Right atrium auricular region (tissue), 2 donors: ENCODE results near the gene TMEM163. TPM values are rescaled to one million over a fixed set of nuclear protein-coding genes. Genes with fewer than 3 reads are reported as not detected.

ENCODE experiments used
- DNase-seq: peaks from one replicate; pipeline ENCODE4 v3.0.0-alpha.2; 2019; ENCODE audit warnings: low spot score
- H3K27ac ChIP-seq, 2 donors: fragments of 200-600 bp; sonication (generic); 1 replicate in 1 of 2; 2 replicates in 1 of 2; pipeline ENCODE4 v1.5.1; 2016 to 2019
- H3K27me3 ChIP-seq, 2 donors: fragments of 200-600 bp; sonication (generic); one replicate each; pipeline versions ENCODE4 v1.5.1 to v1.6.0; 2017 to 2019
- H3K36me3 ChIP-seq: fragments of 200-600 bp; sonication (generic); one replicate; pipeline ENCODE4 v1.5.1; 2016
- H3K4me1 ChIP-seq, 2 donors: fragments of 200-600 bp; sonication (generic); one replicate each; pipeline versions ENCODE4 v1.5.1 to v1.6.0; 2017 to 2019
- H3K4me3 ChIP-seq, 2 donors: fragments of 200-600 bp; sonication (generic); 1 replicate in 1 of 2; 2 replicates in 1 of 2; pipeline ENCODE4 v1.5.1; 2017 to 2019; ENCODE audit warnings: mild to moderate bottlenecking in 1 of 2, moderate library complexity in 1 of 2
- H3K9me3 ChIP-seq, 2 donors: fragments of 200-600 bp; sonication (generic); one replicate each; pipeline ENCODE4 v1.5.1; 2019
- total RNA-seq, 2 donors: library from RNA; depleted of rRNA; stranded (reverse); fragments of >200 nt; gene quantifications; one replicate each; pipeline ENCODE4 v1.1.0, GENCODE V29; 2016
- TF ChIP-seq, protein P1 (sequence below), 2 donors: fragments of 200-600 bp; sonication (generic); IDR thresholded peaks; one replicate each; pipeline ENCODE4 v1.5.1; 2019; ENCODE audit warnings: antibody characterized with exemption in 2 of 2

The TMEM163 gene
- total RNA-seq, 2 donors from 2014 or later, result 3.1 to 8.9 TPM

DNA sequence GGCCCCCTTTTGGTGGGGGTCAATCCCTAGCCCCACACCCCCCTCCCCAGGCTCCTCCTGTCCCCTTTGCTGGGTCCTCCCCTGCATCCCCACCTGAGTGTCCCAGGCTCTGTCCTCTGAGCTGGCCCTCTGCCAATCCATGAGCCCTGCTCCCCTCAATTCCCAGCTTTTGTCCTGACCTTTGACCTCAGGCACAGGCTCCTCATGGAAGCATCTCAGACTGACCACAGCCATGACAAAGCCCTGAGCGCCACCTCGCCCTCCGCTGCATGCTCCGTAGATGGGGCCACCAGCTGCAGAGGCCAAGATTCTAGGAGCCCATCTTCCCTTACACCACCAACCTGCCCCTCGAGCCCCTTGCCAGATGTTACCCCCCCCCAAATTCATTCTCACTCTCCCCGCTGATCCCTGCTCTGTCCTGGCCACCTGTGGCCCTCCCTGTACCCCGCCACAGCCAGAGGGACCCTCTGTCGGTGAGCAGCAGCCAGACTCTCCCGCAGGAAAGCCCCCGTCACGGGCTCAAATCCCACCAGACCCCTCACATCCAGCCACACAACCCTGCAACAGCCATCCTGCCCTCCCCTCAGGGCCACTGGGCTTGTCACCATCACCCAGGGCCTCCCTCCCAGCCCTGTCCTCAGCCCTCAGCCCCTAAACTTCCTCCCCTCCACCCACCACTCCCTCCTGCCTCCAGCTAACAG is 258.9 kb downstream of the TMEM163 start:
- no peak overlapping the region for H3K27ac ChIP-seq
- peaks cover 0 to 5% of the 10 kb centered on the region in 2 donors for H3K4me1 ChIP-seq

DNA sequence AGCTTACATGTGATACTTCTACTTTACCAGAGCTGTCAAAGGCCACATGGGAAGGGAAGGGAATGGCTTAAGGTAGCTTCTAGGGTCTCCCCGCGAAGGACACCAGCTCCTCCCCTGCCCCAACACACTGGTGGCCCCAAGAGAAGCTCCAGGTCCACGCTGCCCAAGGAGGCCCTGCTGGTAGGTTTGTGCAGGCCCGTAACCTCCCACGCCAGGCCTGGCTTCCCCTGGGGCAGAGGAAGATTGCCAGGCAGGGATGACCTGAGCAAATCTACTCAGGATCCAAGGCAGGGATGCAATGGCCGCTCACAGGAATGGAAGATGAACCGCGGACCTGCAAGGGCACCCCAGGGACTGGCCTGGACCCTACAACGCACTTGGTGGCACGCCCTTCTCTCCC is 259.9 kb downstream of the TMEM163 start:
- H3K9me3 ChIP-seq, result no peaks in the 10 kb centered on the region
- no peak overlapping the region for H3K4me3 ChIP-seq
- no peaks in the 10 kb centered on the region for H3K27me3 ChIP-seq
- peaks cover 0 to 13% of the 10 kb centered on the region in 2 donors for H3K4me1 ChIP-seq
- TF ChIP-seq, protein P1, sequence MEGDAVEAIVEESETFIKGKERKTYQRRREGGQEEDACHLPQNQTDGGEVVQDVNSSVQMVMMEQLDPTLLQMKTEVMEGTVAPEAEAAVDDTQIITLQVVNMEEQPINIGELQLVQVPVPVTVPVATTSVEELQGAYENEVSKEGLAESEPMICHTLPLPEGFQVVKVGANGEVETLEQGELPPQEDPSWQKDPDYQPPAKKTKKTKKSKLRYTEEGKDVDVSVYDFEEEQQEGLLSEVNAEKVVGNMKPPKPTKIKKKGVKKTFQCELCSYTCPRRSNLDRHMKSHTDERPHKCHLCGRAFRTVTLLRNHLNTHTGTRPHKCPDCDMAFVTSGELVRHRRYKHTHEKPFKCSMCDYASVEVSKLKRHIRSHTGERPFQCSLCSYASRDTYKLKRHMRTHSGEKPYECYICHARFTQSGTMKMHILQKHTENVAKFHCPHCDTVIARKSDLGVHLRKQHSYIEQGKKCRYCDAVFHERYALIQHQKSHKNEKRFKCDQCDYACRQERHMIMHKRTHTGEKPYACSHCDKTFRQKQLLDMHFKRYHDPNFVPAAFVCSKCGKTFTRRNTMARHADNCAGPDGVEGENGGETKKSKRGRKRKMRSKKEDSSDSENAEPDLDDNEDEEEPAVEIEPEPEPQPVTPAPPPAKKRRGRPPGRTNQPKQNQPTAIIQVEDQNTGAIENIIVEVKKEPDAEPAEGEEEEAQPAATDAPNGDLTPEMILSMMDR (IDR thresholded peaks at IDR 0.05), result no peak
- H3K27ac ChIP-seq, result no peak overlapping the region
- H3K36me3 ChIP-seq, result no peaks in the 10 kb centered on the region
- no peak for DNase-seq

More for the DNA sequence above, 258.9 kb downstream of the TMEM163 start:
- no peak overlapping the region for H3K4me3 ChIP-seq
- DNase-seq, result no peak
- no peaks in the 10 kb centered on the region for H3K27me3 ChIP-seq
- TF ChIP-seq, protein P1 (IDR thresholded peaks at IDR 0.05), result no peak
- no peaks in the 10 kb centered on the region for H3K9me3 ChIP-seq
- no peaks in the 10 kb centered on the region for H3K36me3 ChIP-seq

DNA sequence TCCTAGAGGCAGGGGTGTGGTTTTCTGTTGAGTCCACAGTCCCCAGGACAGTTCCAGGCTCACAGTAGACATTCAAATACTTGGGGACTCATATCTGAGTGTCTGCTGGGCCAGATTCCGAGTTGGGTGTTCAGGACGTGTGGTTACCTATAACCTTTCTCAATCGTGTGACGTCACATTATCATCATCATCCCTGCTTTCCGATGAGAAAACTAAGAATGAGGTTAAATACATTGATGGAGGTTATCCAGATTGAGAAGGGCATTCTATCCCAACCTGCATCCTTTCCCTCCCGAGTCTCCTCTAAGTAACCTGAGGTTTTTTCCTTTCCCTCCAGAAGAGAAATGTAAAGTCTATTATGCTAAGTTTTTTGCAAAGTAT is 260.3 kb downstream of the TMEM163 start:
- H3K27ac ChIP-seq, result no peak overlapping the region

DNA sequence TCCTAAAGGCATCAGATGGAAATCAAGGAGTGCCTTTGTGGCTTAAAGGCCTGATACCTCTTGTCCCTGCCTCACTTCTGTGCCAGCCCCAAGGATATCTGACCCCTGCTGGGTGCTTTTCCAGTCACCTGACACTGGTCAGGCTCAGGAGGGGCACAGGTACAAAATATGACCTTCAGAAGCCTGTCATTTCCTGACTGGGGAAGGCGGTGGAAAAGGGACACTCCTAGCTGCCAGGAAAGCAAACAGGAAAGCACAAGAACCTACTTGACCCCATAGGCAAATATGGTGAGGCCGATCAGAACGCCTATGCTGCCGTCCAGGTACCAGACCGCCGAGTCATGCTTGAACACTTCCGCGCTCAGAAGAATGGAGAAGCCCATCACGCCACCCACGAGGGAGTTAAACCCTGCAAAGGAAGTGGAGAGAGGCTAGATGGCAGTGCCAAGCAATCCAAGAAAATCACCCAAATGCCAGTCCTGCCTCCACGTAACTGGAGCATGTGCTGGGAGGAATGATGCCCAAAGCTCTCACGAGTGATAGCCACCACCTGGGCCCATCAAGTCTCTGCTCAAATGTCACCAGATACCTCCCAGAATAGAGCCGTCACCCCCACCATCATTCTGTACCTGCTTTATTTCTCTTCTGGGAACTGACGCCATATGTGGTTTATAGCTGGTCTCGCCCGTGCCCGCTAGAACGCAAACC is 260.9 kb downstream of the TMEM163 start:
- TF ChIP-seq, protein P1 (IDR thresholded peaks at IDR 0.05), result no peak
- peaks cover 0 to 16% of the 10 kb centered on the region in 2 donors for H3K4me1 ChIP-seq

More for the DNA sequence above, 260.3 kb downstream of the TMEM163 start:
- H3K9me3 ChIP-seq, result no peaks in the 10 kb centered on the region
- peaks cover 0 to 16% of the 10 kb centered on the region in 2 donors for H3K4me1 ChIP-seq
- no peak overlapping the region for H3K4me3 ChIP-seq
- no peak for DNase-seq
- TF ChIP-seq, protein P1 (IDR thresholded peaks at IDR 0.05), result no peak
- H3K27me3 ChIP-seq, result no peaks in the 10 kb centered on the region
- peaks cover 2% of the 10 kb centered on the region for H3K36me3 ChIP-seq

DNA sequence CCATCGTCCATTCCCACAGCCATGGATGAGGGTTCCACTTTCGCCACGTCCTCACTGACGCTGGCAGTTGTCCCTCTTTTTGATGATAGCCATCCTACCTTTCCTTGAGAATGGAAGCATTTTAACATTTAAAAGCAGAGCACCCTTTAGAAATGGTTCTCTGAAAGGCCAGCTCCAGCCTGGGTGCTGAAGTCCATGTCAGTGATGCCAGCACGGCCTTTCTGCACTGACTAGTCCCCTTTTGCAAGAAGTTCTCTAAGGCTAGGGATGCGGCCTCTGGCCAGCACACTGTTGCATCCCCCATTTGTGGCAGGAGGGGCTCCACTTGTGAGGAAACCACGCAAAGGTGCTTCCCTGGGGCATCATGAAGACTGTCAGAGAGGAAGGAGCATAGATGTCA is 261.4 kb downstream of the TMEM163 start:
- Histone ChIP-seq H3K4me3 (no peak overlapping the region), H3K27ac (no peak overlapping the region)

More for the DNA sequence above, 260.9 kb downstream of the TMEM163 start:
- no peaks in the 10 kb centered on the region for H3K27me3 ChIP-seq
- H3K9me3 ChIP-seq, result no peaks in the 10 kb centered on the region
- peaks cover 6% of the 10 kb centered on the region for H3K36me3 ChIP-seq
- no peak for DNase-seq
- no peak overlapping the region for H3K4me3 ChIP-seq
- no peak overlapping the region for H3K27ac ChIP-seq

More for the DNA sequence above, 261.4 kb downstream of the TMEM163 start:
- DNase-seq, result no peak
- Histone ChIP-seq H3K4me1 (peaks cover 0 to 16% of the 10 kb centered on the region in 2 donors), H3K27me3 (no peaks in the 10 kb centered on the region), H3K9me3 (no peaks in the 10 kb centered on the region), H3K36me3 (peaks cover 6% of the 10 kb centered on the region)
- TF ChIP-seq, protein P1 (IDR thresholded peaks at IDR 0.05), result no peak
